Loucy (cell line): Measurements from ENCODE around the gene SPINK4.

Experiments used
- H2AFZ ChIP-seq: fragments of 200-600 bp; sonication (generic); 2 replicates; pipeline ENCODE4 v1.6.0; 2016; ENCODE audit warnings: antibody characterized with exemption, mild to moderate bottlenecking, low read length, moderate library complexity
- H3F3A ChIP-seq: fragments of 200-600 bp; 2 replicates; pipeline ENCODE4 v1.6.0; 2016; ENCODE audit warnings: antibody characterized with exemption, low read depth, mild to moderate bottlenecking
- H3K27me3 ChIP-seq: fragments of 200-600 bp; sonication (generic); 2 replicates; pipeline ENCODE4 v1.6.1; 2014; ENCODE audit warnings: low read length, mild to moderate bottlenecking; ENCODE audit not compliant: insufficient read depth, poor library complexity, severe bottlenecking
- H3K36me3 ChIP-seq: fragments of 200-600 bp; sonication (generic); 2 replicates; pipeline ENCODE4 v1.6.1; 2016; ENCODE audit warnings: low read length; ENCODE audit not compliant: insufficient read depth
- H3K4me1 ChIP-seq: fragments of 200-600 bp; sonication (generic); 2 replicates; pipeline ENCODE4 v1.5.1; 2014; ENCODE audit warnings: low read length, mild to moderate bottlenecking; ENCODE audit not compliant: insufficient read depth, poor library complexity, severe bottlenecking
- H3K4me2 ChIP-seq: fragments of 200-600 bp; sonication (generic); 2 replicates; pipeline ENCODE4 v1.6.0; 2014; ENCODE audit warnings: antibody characterized with exemption, low read length, low read depth, mild to moderate bottlenecking; ENCODE audit not compliant: poor library complexity, severe bottlenecking
- H3K4me3 ChIP-seq: fragments of 200-600 bp; sonication (generic); 2 replicates; pipeline ENCODE4 v1.5.1; 2014; ENCODE audit warnings: low read length, mild to moderate bottlenecking, mixed read lengths; ENCODE audit not compliant: poor library complexity, severe bottlenecking
- H3K79me2 ChIP-seq: fragments of 200-600 bp; sonication (generic); 2 replicates; pipeline ENCODE4 v1.6.1; 2014; ENCODE audit warnings: low read length; ENCODE audit not compliant: insufficient read depth
- H3K9ac ChIP-seq: fragments of 200-600 bp; sonication (generic); 2 replicates; pipeline ENCODE4 v1.6.0; 2014; ENCODE audit warnings: mild to moderate bottlenecking, low read depth, low read length, moderate library complexity; ENCODE audit not compliant: poor library complexity, severe bottlenecking
- H3K9me2 ChIP-seq: fragments of 200-600 bp; sonication (generic); replicated peaks from 2 replicates; pipeline ENCODE4 v1.6.1; 2016; ENCODE audit warnings: low read depth, low read length, mixed read lengths
- H3K9me3 ChIP-seq: fragments of 200-600 bp; sonication (generic); 2 replicates; pipeline ENCODE4 v1.6.1; 2014; ENCODE audit warnings: mild to moderate bottlenecking, antibody characterized with exemption, low read length, low read depth; ENCODE audit not compliant: insufficient read depth
- H4K20me1 ChIP-seq: fragments of 200-600 bp; sonication (generic); 2 replicates; pipeline ENCODE4 v1.6.0; 2014; ENCODE audit warnings: antibody characterized with exemption, low read length, mild to moderate bottlenecking; ENCODE audit not compliant: insufficient read depth, poor library complexity, severe bottlenecking
- EZH2phosphoT487 ChIP-seq: fragments of 200-600 bp; IDR thresholded peaks from 2 replicates; pipeline ENCODE4 v1.6.1; 2018; ENCODE audit warnings: antibody characterized with exemption, mild to moderate bottlenecking, moderate library complexity, borderline replicate concordance
- TF ChIP-seq, protein P1 (sequence below): fragments of 200-600 bp; sonication (generic); conservative IDR thresholded peaks from 2 replicates; pipeline ENCODE4 v1.5.1; 2014; ENCODE audit warnings: mild to moderate bottlenecking, antibody characterized with exemption, low read length

SPINK4 gene

DNA sequence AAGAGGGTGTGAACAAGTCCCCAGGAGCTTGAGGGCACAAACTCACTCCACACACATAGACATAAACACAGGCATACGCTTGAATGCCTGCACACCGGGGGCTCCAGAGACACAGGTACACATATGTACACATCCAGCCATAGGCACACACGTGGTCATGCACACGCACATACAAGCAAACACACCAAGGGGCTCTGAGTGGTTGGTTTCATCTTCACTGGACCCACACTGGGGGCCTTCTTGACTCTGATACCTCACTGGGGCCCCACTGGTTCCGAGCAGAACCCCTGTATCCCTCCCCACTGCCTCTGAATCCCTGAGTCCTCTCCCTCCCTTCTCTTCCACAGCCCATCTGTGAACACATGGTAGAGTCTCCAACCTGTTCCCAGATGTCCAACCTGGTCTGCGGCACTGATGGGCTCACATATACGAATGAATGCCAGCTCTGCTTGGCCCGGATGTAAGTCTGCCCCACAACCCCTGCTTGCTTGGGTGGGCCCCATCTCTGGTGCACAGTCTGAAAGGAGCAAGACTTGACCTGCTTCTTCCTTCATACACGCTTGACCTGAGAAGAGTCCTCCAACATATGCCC lies 6.4 kb downstream of the SPINK4 start:
- H3K4me1 ChIP-seq: peaks cover 1% of the 10 kb centered on the region
- no peak overlapping the region for H3K9ac ChIP-seq
- H3K9me2 ChIP-seq: no peaks in the 10 kb centered on the region
- H3K79me2 ChIP-seq: no peaks in the 10 kb centered on the region
- no peak overlapping the region for H2AFZ ChIP-seq
- no peaks in the 10 kb centered on the region for H3F3A ChIP-seq
- no peaks in the 10 kb centered on the region for H3K27me3 ChIP-seq
- H3K36me3 ChIP-seq: no peaks in the 10 kb centered on the region; the same call in 1 of the 2 replicates
- H3K9me3 ChIP-seq: no peaks in the 10 kb centered on the region
- no peak for TF ChIP-seq EZH2phosphoT487
- TF ChIP-seq, protein P1, sequence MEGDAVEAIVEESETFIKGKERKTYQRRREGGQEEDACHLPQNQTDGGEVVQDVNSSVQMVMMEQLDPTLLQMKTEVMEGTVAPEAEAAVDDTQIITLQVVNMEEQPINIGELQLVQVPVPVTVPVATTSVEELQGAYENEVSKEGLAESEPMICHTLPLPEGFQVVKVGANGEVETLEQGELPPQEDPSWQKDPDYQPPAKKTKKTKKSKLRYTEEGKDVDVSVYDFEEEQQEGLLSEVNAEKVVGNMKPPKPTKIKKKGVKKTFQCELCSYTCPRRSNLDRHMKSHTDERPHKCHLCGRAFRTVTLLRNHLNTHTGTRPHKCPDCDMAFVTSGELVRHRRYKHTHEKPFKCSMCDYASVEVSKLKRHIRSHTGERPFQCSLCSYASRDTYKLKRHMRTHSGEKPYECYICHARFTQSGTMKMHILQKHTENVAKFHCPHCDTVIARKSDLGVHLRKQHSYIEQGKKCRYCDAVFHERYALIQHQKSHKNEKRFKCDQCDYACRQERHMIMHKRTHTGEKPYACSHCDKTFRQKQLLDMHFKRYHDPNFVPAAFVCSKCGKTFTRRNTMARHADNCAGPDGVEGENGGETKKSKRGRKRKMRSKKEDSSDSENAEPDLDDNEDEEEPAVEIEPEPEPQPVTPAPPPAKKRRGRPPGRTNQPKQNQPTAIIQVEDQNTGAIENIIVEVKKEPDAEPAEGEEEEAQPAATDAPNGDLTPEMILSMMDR: no peak
- no peak overlapping the region for H3K4me3 ChIP-seq
- no peak overlapping the region for H3K4me2 ChIP-seq
- H4K20me1 ChIP-seq: no peaks in the 10 kb centered on the region

DNA sequence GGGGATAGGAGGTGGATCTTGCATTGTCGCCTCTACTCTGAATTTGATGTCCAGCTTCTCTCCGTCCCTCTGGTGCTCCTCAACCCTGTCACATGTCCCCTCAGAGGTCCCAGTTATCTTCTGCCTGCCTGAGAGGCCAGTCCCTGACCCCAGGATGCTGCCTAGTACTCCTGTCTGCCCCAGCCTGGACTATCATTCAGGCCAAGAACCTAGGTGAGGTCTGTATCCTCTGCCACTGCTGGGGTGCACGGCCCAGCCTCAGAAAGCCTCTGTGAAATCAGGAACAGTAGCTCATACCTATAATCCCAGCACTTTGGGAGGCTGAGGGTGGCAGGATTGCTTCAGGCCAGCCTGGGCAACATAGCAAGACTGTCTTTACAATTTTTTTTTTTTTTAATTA lies 8.6 kb downstream of the SPINK4 start:
- H3K4me1 ChIP-seq: no peaks in the 10 kb centered on the region
- no peaks in the 10 kb centered on the region for H3K9me2 ChIP-seq
- TF ChIP-seq EZH2phosphoT487: no peak
- peaks cover 11% of the 10 kb centered on the region; the same call in 1 of the 2 replicates for H3K36me3 ChIP-seq
- H3K9ac ChIP-seq: no peak overlapping the region
- H2AFZ ChIP-seq: no peak overlapping the region
- no peak overlapping the region for H3K4me3 ChIP-seq
- H3K9me3 ChIP-seq: no peaks in the 10 kb centered on the region
- H4K20me1 ChIP-seq: no peaks in the 10 kb centered on the region
- no peaks in the 10 kb centered on the region for H3K79me2 ChIP-seq
- no peaks in the 10 kb centered on the region for H3F3A ChIP-seq
- H3K27me3 ChIP-seq: no peaks in the 10 kb centered on the region
- H3K4me2 ChIP-seq: no peak overlapping the region

- Histone ChIP-seq H3K36me3 (peaks cover 15% of the 10 kb centered on the region; the same call in 1 of the 2 replicates), H3K4me2 (no peak overlapping the region), H3K4me3 (no peak overlapping the region), H3K9ac (no peak overlapping the region), H2AFZ (no peak overlapping the region), H4K20me1 (no peaks in the 10 kb centered on the region), H3K4me1 (no peaks in the 10 kb centered on the region), H3F3A (no peaks in the 10 kb centered on the region), H3K9me3 (no peaks in the 10 kb centered on the region), H3K27me3 (no peaks in the 10 kb centered on the region), H3K79me2 (no peaks in the 10 kb centered on the region), H3K9me2 (no peaks in the 10 kb centered on the region)
- TF ChIP-seq, protein P1: no peak
- no peak for TF ChIP-seq EZH2phosphoT487
Measured at GRCh38 chr9:33249087-33249658, 9.2 kb downstream of the SPINK4 start.

- TF ChIP-seq, protein P1: no peak
- no peak for TF ChIP-seq EZH2phosphoT487
- Histone ChIP-seq H2AFZ (no peak overlapping the region), H4K20me1 (no peaks in the 10 kb centered on the region), H3K27me3 (no peaks in the 10 kb centered on the region), H3K4me3 (no peak overlapping the region), H3K9me2 (no peaks in the 10 kb centered on the region), H3F3A (no peaks in the 10 kb centered on the region), H3K4me1 (no peaks in the 10 kb centered on the region), H3K9ac (no peak overlapping the region), H3K79me2 (no peaks in the 10 kb centered on the region), H3K36me3 (peaks cover 23% of the 10 kb centered on the region; the same call in 1 of the 2 replicates), H3K4me2 (no peak overlapping the region), H3K9me3 (no peaks in the 10 kb centered on the region)
Measured at GRCh38 chr9:33249983-33250382, 10.0 kb downstream of the SPINK4 start.
